DOHH2 (cell line): ENCODE measurements around the gene SIPA1L2.

Source experiments
- CTCF ChIP-seq: fragments of 200-600 bp; sonication (generic); IDR thresholded peaks from one replicate; pipeline ENCODE4 v1.5.1; 2014; ENCODE audit warnings: antibody characterized with exemption, mild to moderate bottlenecking, low read depth, low read length; ENCODE audit not compliant: poor library complexity, severe bottlenecking
- EZH2phosphoT487 ChIP-seq: fragments of 200-600 bp; sonication (generic); IDR thresholded peaks from 2 replicates; pipeline ENCODE4 v1.6.1; 2017; ENCODE audit warnings: borderline replicate concordance, mild to moderate bottlenecking, antibody characterized with exemption, low read length, moderate library complexity, mixed read lengths

DNA sequence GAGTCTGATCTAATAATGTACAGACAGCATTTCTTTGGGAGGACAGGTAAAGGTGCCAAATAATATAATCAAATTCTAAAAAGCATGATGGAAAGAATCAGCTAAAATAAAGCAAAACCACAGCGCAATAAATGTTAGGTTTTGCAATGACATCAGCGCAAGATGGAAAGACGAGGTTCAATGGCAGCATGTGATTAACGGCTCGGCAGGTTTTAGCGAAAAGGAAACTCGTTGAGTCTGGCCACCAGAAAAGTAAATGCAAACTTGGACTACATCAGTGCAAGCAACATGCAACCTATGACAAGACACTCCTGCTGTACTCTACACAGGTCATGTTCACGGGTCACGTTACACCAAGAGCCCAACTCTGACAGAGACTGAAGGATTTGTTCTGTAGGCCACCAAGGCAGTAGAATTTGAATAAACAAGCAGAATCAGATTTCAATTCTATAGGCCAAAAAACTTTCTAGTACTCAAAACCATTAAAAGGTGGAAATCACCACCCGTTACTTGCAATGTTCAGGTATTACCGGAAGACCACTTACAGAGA lies 4.5 kb downstream of the SIPA1L2 start:
- TF ChIP-seq CTCF (no peak), EZH2phosphoT487 (no peak)
